ENCODE data around the gene DNAJB7. TPM values are rescaled to one million over a fixed set of nuclear protein-coding genes. Genes with fewer than 3 reads are reported as not detected.
A peak's percentile ranks its signal among the peaks of the same experiment; 100 is the strongest.

The DNAJB7 gene
- total RNA-seq, result not detected in 2 replicates
- long read RNA-seq, transcript DNAJB7-201 (1 exons, 2,578 nt), result major isoform, 8 of 8 reads
- long read RNA-seq, partial matches to known transcripts, result 0 of 8 reads
- long read RNA-seq, other reads (novel, unspliced or antisense), result 0 of 8 reads

- no peak within 1 kb of the TSS for H3K27ac Mint-ChIP-seq (ENCODE audit: unreplicated experiment)
- TF ChIP-seq CTCF (conservative IDR thresholded peaks at IDR 0.05), result no peak
- no peaks in the 10 kb centered on the region for H3K27me3 Mint-ChIP-seq (ENCODE audit: low read depth)
- no peaks in the 10 kb centered on the region for H3K36me3 Mint-ChIP-seq (ENCODE audit: low read depth)
- H3K9me3 Mint-ChIP-seq, result no peaks in the 10 kb centered on the region
- H3K4me1 Mint-ChIP-seq, result peaks cover 17% of the 10 kb centered on the region
- H3K4me3 Mint-ChIP-seq, result peak within 1 kb of the TSS; percentile 76
- DNase-seq (ENCODE audit: low read depth, low spot score), result no peak
Measured at GRCh38 chr22:40862013-40862412, at the start of gene DNAJB7. TSS of gene DNAJB7 (minus strand) at chr22:40862113. CDS start at chr22:40861994, 119 bp downstream.

DNA sequence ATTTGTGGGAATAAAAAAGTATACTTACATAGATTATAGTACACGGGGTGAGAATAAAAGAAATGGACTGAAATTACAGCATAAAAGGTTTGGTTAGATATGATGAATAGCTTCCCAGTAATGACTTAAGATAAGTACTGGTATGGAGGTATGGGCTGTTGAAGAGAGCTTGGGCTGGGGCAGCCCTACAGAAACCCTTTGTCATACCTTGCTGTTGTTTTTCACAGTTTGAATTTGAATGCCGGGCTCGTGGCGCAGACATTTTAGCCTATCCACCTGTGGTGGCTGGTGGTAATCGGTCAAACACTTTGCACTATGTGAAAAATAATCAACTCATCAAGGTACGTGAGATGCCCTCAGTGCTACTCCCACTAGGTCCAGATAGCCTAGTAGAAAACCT is 47.0 kb upstream of the DNAJB7 start:
- no peaks in the 10 kb centered on the region for H3K27me3 Mint-ChIP-seq (ENCODE audit: low read depth)
- no peaks in the 10 kb centered on the region for H3K9me3 Mint-ChIP-seq
- no peak overlapping the region for H3K4me3 Mint-ChIP-seq
- no peak for TF ChIP-seq CTCF (conservative IDR thresholded peaks at IDR 0.05)
- H3K27ac Mint-ChIP-seq (ENCODE audit: unreplicated experiment), result no peak overlapping the region
- H3K4me1 Mint-ChIP-seq, result no peaks in the 10 kb centered on the region
- no peak for DNase-seq (ENCODE audit: low read depth, low spot score)
- peaks cover 4% of the 10 kb centered on the region for H3K36me3 Mint-ChIP-seq (ENCODE audit: low read depth)

DNA sequence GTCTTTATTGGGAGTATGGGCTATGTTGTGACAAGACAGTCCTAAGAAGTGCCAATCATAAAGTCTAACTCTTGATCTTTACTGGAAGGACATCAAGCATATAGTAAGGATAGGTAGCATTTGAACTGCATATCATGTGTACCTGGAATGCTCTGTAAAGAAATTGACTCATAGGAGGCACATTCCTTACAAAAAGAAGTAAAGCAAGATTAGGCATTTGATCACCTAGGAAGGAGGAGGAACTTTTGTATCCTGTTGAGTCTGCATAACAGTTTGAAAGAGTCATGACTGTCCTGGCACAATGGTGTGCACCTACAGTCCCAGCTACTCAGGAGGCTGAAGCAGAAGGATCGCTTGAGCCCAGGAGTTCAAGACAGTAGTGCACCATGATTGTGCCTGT is 42.2 kb upstream of the DNAJB7 start:
- Mint-ChIP-seq H3K9me3 (no peaks in the 10 kb centered on the region), H3K4me1 (peaks cover 1% of the 10 kb centered on the region), H3K4me3 (no peak overlapping the region), H3K36me3 (ENCODE audit: low read depth) (peaks cover 4% of the 10 kb centered on the region), H3K27me3 (ENCODE audit: low read depth) (no peaks in the 10 kb centered on the region), H3K27ac (ENCODE audit: unreplicated experiment) (no peak overlapping the region)
- TF ChIP-seq CTCF (conservative IDR thresholded peaks at IDR 0.05), result no peak
- no peak for DNase-seq (ENCODE audit: low read depth, low spot score)

GRCh38 chr22:40898850-40899357 is 37.0 kb upstream of the DNAJB7 start:
- Mint-ChIP-seq H3K27me3 (ENCODE audit: low read depth) (no peaks in the 10 kb centered on the region), H3K36me3 (ENCODE audit: low read depth) (no peaks in the 10 kb centered on the region), H3K4me3 (no peak overlapping the region), H3K9me3 (no peaks in the 10 kb centered on the region), H3K27ac (ENCODE audit: unreplicated experiment) (no peak overlapping the region), H3K4me1 (peaks cover 4% of the 10 kb centered on the region)
- DNase-seq (ENCODE audit: low read depth, low spot score), result no peak
- TF ChIP-seq CTCF (conservative IDR thresholded peaks at IDR 0.05), result peak; percentile 68

DNA sequence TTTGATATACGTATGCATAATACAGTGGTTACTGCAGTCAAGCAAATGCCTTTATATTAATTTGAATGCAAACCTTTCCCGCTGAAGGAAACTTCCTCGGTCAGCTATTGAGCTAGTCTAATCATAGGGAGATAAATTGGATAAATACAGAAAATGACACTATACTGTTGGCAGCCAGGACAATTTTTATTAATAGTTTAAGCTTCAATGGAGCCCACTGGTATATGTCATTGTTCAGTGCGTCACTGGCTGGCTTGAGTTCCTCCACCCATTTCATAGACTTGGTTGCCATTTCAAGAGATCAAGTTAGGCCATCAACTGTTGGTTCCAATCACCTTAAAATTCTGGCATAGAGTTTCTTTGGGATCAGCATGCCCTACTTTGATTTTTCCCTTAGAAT is 32.5 kb upstream of the DNAJB7 start:
- no peak for DNase-seq (ENCODE audit: low read depth, low spot score)
- H3K27ac Mint-ChIP-seq (ENCODE audit: unreplicated experiment), result no peak overlapping the region
- no peak for TF ChIP-seq CTCF (conservative IDR thresholded peaks at IDR 0.05)
- H3K4me3 Mint-ChIP-seq, result no peak overlapping the region
- peaks cover 4% of the 10 kb centered on the region for H3K4me1 Mint-ChIP-seq
- no peaks in the 10 kb centered on the region for H3K9me3 Mint-ChIP-seq
- H3K36me3 Mint-ChIP-seq (ENCODE audit: low read depth), result no peaks in the 10 kb centered on the region
- H3K27me3 Mint-ChIP-seq (ENCODE audit: low read depth), result no peaks in the 10 kb centered on the region

Data from neural crest cell (in vitro differentiated cells).